ENCODE data around the gene IFNAR1. TPM values are rescaled to one million over a fixed set of nuclear protein-coding genes. Genes with fewer than 3 reads are reported as not detected.

Gene IFNAR1
- total and polyA plus RNA-seq, 9 of the 15 experiments (the other 6 are each of a cell fraction or from before 2014, with no cell fraction given) = 8.6 to 31.8 (median 14.8) TPM

GRCh38 chr21:33386222-33386784 lies 61.5 kb downstream of the IFNAR1 start (continued):
- TF ChIP-seq TAF9B (IDR thresholded peaks at IDR 0.05; ENCODE audit: partially characterized antibody) = no peak
- TF ChIP-seq SMARCC2 (IDR thresholded peaks at IDR 0.05; ENCODE audit: low read depth) = peak; percentile 88
- TF ChIP-seq RBBP5 (IDR thresholded peaks at IDR 0.05; ENCODE audit: borderline replicate concordance, insufficient read depth, low read length, poor library complexity, severe bottlenecking) = no peak
- no peak for TF ChIP-seq ZNF79 (CRISPR knock-in tag; IDR thresholded peaks at IDR 0.05; ENCODE audit: low read depth)
- TF ChIP-seq ZNF766 (CRISPR knock-in tag; conservative IDR thresholded peaks at IDR 0.05) = peak; percentile 93
- TF ChIP-seq NR2C2 (CRISPR knock-in tag; IDR thresholded peaks at IDR 0.05) = 0 out of 2 replicates have a peak, but pooled peaks have one; percentile 17
- TF ChIP-seq NR2C2 (tag; IDR thresholded peaks at IDR 0.05) = no peak
- peak; percentile 95 for TF ChIP-seq TEAD4 (IDR thresholded peaks at IDR 0.05; ENCODE audit: low read length)
- TF ChIP-seq TEAD4 (CRISPR knock-in tag; IDR thresholded peaks at IDR 0.05; ENCODE audit: borderline replicate concordance) = no peak
- TF ChIP-seq NR2C1 (IDR thresholded peaks at IDR 0.05) = 0 out of 2 replicates have a peak, but pooled peaks have one; percentile 14
- TF ChIP-seq NR2C1 (tag; IDR thresholded peaks at IDR 0.05) = peak; percentile 40
- TF ChIP-seq MEF2D (tag; conservative IDR thresholded peaks at IDR 0.05; ENCODE audit: low read depth) = peak; percentile 96
- TF ChIP-seq XRCC4 (IDR thresholded peaks at IDR 0.05; ENCODE audit: extremely low read depth, insufficient read depth, insufficient read length) = no peak
- no peak for TF ChIP-seq STAT5B (CRISPR knock-in tag; IDR thresholded peaks at IDR 0.05)
- TF ChIP-seq GTF2A2 (tag; IDR thresholded peaks at IDR 0.05) = no peak
- no peak for TF ChIP-seq SUPT5H (IDR thresholded peaks at IDR 0.05)
- TF ChIP-seq ZNF280B (CRISPR knock-in tag; IDR thresholded peaks at IDR 0.05) = no peak
- peak; percentile 95 for TF ChIP-seq DACH1 (IDR thresholded peaks at IDR 0.05; ENCODE audit: partially characterized antibody)
- peak; percentile 94 for TF ChIP-seq MTA2 (IDR thresholded peaks at IDR 0.05; ENCODE audit: low read depth)
- TF ChIP-seq MBD2 (IDR thresholded peaks at IDR 0.05; ENCODE audit: borderline replicate concordance, low read depth) = 0 out of 2 replicates have a peak, but pooled peaks have one; percentile 24
- TF ChIP-seq MCM7 (IDR thresholded peaks at IDR 0.05) = no peak
- TF ChIP-seq CTCFL (IDR thresholded peaks at IDR 0.05; ENCODE audit: borderline replicate concordance, insufficient read depth, low read depth, low read length, poor library complexity, severe bottlenecking) = no peak
- TF ChIP-seq TCF3 (CRISPR knock-in tag; IDR thresholded peaks at IDR 0.05) = peak; percentile 97
- 0 out of 2 replicates have a peak, but pooled peaks have one; percentile 46 for TF ChIP-seq ZBTB9 (CRISPR knock-in tag; IDR thresholded peaks at IDR 0.05)
